ENCODE results near the gene SSX5.
"Not testable (repeated sequence)": the region's sequence is repeated elsewhere in the genome, so short reads cannot be mapped to it uniquely, and the experiment has no call there.

- not testable (repeated sequence) for TF ChIP-seq RFX5 (IDR thresholded peaks at IDR 0.05; ENCODE audit: low read depth, low read length); CTCF (conservative IDR thresholded peaks at IDR 0.05; ENCODE audit: low read depth, low read length); POLR2A (IDR thresholded peaks at IDR 0.05; ENCODE audit: low read depth, low read length); MAFK (IDR thresholded peaks at IDR 0.05; ENCODE audit: low read depth, low read length); RCOR1 (IDR thresholded peaks at IDR 0.05; ENCODE audit: insufficient replicate concordance, low read length); SMC3 (IDR thresholded peaks at IDR 0.05; ENCODE audit: low read depth, low read length); CEBPB (IDR thresholded peaks at IDR 0.05; ENCODE audit: low read depth, low read length); FOS (IDR thresholded peaks at IDR 0.05; ENCODE audit: low read depth, low read length); MXI1 (IDR thresholded peaks at IDR 0.05; ENCODE audit: borderline replicate concordance, low read depth, low read length); USF2 (IDR thresholded peaks at IDR 0.05; ENCODE audit: low read depth, low read length); MAZ (IDR thresholded peaks at IDR 0.05; ENCODE audit: borderline replicate concordance, low read depth, low read length); NFE2L2 (IDR thresholded peaks at IDR 0.05; ENCODE audit: low read depth, low read length)
Observed at GRCh38 chrX:48190024-48190423, 6.6 kb downstream of the SSX5 start.
